Activated CD4-positive, alpha-beta T cell treated with anti-CD3 and anti-CD28 coated beads for 1 hour (primary cell): Measurements from ENCODE around the gene ANTKMT.
"Not testable (repeated sequence)": the region's sequence is repeated elsewhere in the genome, so short reads cannot be mapped to it uniquely, and the experiment has no call there.

ENCODE experiments used
- DNase-seq: peaks from one replicate; pipeline ENCODE4 v3.0.0-alpha.2; 2020

The ANTKMT gene

DNA sequence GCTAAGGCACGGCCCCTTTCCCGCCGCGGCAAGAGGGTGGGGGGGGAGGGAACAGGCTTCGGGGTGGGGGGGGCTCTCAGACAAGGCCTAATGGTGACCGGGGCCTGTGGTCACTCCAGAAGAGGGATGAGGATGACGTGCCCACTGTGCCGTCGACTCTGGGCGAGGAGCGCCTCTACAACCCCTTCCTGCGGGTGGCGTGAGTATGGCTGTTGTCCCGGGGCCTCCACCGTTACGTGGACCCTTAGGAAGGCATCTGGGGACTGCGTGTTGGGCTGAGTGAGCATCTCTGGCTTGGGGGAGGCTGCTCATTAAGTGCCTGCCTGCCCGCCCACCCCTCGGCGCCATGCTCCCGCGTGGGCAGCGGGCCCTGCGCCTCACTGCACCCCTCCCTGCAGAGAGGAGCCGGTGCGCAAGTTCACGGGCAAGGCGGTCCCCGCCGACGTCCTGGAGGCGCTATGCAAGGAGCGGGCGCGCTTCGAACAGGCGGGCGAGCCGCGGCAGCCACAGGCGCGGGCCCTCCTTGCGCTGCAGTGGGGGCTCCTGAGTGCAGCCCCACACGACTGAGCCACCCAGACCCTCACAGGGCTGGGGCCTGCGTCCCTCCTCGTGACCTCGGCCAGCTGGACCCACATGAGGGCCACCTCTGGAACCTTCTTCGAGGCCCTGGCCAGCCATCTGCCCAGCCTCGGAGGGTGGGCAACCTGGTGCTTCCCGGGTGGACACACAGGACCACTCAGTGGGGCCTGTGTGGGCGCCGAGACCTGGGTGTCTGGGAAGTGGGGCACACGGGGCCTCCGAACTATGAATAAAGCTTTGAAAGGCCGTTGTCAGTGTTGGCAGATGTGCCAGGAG, 8.2 kb downstream of the ANTKMT start:
- DNase-seq: no peak

GRCh38 chr16:729768-730665, 9.1 kb downstream of the ANTKMT start:
- DNase-seq: no peak

GRCh38 chr16:730666-731509, 9.9 kb downstream of the ANTKMT start:
- DNase-seq: no peak

- DNase-seq: no peak
Measured at GRCh38 chr16:732332-732731, 11.4 kb downstream of the ANTKMT start.

DNA sequence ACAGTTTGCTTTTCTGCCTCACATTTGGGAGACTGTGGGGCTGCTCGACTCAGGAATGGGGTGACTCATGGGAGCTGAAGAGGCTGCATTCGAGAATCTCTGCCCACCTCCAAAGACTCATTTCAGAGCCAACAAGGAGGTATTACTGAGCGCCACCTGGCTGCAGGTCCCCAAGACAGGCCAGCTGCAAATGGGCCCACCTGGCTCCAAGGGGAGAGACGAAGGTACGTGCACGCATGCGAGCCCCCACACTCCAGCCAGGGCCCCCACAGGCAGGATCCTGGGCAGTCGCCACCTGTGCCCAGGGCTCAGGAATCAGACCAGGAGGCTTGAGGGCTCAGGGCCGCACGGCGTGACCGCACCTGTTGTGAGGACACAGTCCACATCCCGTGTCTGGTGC, 12.0 kb downstream of the ANTKMT start:
- DNase-seq: no peak

DNA sequence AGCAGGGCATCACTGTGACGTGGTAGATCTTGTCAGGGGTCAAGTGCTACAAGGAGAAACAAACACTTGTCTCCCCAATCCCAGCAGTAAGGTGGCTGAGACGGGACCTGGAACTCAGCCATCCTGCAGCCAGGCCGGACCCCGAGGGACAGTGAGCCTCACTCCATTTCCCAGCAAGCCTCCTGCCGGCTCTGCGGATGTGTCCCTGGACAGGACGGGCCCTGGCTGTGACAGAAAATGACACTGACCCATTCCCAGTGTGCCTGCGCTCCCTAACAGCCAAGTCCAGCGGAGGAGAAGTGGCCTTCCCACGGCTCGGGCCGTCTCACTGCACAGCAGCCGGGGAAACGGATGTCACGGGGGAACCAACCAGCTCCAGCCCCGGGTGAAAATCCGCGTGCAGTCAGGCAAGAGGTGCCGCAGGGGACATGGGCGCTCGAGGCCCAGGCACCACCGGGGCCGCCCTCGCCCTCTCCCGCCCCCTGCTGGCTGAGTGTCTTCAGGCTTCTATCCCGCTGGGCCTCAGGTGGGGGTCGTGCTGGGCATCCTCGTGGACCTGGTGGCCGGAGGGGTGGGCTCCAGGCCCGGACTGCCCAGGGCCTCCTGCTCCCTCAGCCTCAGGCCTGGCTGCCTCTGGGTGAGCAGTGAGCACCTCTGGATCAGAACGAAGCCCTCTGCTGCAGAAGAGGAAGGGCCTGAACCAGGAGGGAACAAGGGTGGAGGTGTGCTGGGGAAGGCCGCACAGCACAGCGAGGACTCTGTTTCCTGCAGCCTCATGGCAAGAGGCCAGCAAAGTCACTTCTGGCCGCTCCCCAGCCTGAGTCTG, 12.6 kb downstream of the ANTKMT start:
- DNase-seq: no peak

- DNase-seq: no peak
Measured at GRCh38 chr16:734208-734980, 13.4 kb downstream of the ANTKMT start.

DNA sequence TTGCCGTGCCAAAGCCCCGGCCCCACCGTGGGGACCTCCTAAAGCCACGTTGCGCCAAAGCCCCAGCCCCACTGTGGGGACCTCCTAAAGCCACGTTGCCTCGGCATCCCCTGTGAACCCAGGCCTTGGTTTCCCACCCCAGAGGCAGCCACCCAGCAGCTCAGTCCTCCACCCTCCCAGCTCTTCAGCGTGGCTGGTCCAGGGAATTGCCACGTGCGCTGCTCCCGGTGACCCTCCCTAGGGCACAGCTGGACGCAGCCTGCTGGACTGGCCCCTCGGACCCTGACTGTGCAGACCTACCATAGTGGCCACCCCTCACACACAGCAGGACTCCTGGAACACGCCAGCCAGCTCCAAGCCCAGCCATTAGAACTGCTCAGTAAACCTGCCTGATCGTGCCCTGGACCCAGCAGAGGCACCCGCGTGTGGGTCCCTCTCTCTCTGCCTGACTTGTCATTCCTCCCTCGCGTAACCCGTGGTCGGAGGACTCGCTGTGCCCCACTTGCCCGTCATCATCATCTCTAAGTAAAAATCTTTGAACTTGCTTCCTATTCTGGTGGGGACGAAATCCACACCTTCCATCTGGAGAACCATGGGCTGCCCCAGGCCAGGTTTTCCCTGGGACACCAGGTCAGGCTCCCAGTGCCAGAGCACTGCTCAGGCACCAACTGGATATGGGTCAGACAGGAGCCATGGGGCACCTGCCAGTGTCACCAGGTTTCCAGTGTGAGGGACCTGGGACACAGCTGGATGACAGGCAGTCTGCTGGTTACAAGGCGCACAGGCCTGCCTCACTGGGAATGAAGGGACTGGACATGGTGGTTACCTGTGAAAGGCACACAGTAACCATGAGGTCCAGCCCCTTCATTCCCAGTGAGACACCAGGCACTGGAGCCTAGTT, 14.3 kb downstream of the ANTKMT start:
- no peak for DNase-seq

DNA sequence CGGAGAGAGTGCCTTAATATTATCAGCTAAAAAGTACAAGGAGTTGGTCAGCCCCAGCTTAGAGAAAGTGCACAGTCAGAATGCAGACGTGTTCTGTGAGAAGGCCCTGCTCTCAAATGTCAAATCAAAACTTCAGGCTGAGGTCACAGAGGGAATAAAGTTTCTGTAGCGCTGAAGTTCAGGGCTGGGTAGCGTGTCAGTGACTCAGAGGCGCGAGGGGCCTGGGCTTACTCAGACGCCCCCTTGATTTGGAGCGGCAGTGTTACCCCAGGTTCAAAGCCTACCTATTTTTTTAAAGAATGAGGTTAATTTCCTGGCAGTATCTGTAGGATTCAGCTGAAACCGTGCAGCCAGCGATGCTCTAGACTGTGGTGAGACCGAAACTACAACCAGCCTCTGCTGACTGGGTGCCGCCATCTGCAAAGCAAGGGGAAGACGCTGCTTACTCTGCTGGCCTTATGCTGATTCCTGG, 15.1 kb downstream of the ANTKMT start:
- DNase-seq: no peak

- DNase-seq: no peak
Measured at GRCh38 chr16:736936-737481, 16.1 kb downstream of the ANTKMT start.

DNA sequence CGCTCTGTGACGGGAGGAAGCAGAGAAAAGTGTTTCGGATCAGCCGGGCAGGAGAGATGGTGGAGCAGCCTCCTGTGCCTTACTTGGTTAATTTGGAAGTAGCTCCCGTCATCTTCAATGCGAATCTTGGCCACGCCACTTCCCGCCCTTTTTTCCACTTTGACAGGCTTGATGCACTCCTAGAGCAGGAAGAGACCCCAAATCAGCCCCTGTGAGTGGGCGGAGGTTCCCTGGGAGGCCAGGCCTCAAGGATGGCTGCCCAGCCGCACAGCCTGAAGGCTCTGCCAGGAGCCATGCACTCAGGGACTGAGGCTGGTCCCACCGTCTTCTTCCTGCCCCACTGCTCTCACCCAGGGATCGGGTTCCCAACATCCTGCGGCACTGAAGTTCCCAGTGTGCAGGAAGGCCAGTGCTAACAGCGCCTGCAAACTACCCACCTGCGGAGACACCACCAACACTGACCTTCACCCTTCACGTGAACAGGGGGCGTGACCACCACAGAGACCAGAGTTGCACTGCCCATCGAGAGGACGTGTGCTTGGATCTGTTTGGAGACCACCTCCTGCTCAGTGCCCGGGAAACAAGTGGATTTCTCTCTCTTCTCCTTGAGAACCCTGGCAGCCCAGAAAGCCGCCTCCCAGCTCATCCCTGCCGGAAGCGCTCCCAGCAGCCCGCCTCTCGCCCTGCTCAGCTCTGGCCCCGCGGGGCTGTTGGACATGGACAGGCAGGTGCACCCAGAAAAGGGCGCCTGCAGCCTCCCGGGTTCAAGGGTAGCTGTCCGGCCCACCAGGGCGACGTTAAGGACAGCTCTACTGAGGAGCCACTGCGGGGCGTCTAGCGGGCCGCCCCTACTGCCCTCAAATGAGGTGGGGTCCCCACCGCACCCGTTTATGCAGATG, 18.9 kb downstream of the ANTKMT start:
- DNase-seq: no peak

GRCh38 chr16:740459-740763, 19.5 kb downstream of the ANTKMT start:
- no peak for DNase-seq

DNA sequence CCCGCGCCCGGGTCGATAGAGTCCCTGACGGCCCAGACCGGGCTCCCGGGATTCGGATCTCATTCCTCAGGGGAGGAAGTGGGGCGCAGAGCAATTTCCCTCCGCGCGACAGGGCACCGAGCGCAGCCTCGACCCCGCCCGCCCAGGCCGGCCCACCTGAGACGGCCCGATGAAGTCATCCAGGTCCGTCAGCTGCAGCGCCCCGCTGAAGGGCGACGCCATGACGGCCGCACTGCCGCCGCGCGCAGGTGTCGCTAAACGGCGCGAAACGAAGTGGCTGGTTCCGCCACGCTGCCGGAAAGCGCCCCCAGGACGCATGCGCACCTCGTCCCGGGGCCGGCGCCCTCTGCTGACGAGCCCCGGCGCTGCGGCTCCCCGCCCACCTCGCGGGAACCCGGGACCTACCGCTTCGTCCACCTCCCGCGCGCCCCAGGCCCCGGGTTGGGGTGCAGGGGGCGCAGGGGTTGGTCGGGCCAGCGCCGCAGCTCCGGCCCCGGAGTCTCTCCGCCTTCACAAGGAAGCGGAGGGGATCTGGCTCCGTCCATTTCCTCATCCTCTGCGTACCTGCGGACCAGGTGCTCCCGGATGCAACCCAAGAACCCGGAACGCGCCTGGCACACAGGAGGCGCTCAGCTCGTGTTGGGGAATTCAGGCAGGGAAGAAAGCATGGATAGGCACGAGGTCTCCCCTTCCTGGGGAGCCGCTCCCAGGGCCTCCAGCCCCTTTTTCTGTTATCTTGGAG, 20.0 kb downstream of the ANTKMT start, which contains the start of gene CIAO3:
TSS of gene CIAO3 (minus strand) at position 234 of the 742 bp plus-strand sequence. CDS start at position 222, 12 bp downstream.
- DNase-seq: peak; percentile 92

DNA sequence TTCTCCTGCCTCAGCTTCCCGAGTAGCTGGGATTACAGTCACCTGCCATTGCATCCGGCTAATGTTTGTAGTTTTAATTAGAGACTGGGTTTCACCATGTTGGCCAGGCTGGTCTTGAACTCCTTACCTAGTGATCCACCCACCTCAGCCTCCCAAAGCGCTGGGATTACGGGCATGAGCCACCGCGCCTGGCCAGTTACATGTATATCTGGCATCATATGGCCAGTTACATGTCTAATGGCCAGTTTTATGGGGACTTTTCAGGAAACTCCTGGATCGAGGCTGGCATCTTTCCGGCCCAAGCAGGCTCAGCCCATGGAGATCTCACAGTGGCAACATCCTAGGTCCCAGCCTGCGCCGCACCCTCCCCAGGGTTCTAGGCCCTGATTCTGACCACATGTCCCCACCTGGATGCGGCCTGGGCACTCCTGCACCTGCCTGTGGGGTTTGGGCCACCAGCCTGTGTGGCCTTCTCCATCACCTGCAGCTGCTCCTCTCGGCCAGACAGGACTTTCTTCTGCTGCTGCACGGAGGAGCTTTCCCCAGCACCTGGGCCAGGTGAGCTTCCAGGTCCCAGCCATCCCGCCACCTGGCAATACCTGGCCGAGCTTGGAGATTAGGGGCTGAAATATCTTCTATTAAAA, 21.2 kb downstream of the ANTKMT start:
- DNase-seq: no peak

DNA sequence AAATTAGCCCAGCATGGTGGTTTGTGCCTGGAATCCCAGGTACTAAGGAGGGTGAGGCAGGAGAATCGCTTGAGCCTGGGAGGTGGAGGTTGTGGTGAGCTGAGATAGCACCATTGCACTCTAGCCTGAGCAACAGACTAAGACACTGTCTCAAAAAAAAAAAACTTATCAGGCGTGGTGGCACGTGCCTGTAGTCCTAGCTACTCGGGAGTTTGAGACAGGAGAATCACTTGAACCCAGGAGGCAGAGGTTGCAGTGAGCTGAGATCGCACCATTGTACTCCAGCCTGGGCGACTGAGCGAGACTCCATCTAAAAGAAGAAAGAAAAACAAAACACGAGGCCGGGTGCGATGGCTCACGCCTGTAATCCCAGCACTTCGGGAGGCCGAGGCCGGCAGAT, 21.9 kb downstream of the ANTKMT start:
- DNase-seq: not testable (repeated sequence)

DNA sequence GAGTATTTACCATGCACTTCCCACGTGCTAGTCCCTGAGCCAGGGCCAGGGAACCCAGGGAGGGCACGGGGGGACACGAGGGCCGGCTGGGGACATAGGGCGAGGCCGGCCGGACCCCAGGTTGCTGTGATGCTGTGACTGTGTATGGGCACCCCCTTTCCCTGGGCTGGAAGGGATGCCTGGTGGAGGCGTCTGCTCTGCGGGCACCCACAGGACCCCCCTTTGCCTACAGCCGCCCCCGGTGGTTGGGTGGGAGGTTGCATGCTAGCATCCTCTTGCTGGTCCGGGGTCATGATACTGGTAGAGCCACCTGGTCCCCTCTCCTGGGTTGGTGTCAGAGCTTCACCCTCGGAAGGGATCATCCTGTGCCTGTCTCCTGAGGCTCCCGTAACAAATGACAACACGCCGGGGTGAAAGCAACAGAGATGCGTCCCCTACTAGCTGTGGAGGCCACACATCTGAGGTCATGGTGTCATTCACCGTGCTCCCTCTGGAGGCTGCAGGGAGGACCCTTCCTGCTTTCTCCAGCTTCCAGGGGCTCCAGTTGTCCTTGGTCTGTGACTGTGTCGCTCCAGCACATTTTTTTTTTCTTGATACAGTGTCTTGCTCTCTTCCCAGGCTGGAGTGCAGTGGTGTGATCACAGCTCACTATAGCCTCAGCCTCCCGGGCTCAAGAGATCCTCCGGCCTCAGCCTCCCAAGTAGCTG, 23.0 kb downstream of the ANTKMT start:
- DNase-seq: no peak

DNA sequence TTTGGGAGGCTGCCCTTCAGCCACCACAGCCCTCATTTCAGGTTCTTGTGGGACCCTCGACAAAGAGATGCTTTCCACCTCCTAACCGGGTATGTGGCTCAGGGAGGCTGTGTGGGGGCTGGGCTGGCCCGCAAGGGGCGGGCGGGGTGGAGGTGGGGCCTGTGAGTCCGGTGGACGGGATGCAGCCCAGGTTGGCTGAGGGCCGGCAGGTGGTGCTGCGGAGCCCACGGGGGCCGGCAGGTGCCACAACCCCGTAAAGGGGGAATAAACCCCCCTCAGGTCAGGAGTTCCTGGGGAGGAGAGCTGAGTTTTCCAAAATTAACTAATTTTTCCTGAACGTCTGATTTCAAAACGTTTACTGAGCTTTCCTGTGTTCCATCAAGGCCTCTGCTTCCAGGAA, 24.8 kb downstream of the ANTKMT start:
- no peak for DNase-seq
